GM19452 (cell line): ENCODE results near the gene ELOVL7.
"Not testable (repeated sequence)": the region's sequence is repeated elsewhere in the genome, so short reads cannot be mapped to it uniquely, and the experiment has no call there.

Experiments
- ATAC-seq: cut with Tn5 transposase; IDR thresholded peaks from one replicate; pipeline ENCODE4 v1.9.1; 2021; ENCODE audit not compliant: unreplicated experiment

ELOVL7 gene

DNA sequence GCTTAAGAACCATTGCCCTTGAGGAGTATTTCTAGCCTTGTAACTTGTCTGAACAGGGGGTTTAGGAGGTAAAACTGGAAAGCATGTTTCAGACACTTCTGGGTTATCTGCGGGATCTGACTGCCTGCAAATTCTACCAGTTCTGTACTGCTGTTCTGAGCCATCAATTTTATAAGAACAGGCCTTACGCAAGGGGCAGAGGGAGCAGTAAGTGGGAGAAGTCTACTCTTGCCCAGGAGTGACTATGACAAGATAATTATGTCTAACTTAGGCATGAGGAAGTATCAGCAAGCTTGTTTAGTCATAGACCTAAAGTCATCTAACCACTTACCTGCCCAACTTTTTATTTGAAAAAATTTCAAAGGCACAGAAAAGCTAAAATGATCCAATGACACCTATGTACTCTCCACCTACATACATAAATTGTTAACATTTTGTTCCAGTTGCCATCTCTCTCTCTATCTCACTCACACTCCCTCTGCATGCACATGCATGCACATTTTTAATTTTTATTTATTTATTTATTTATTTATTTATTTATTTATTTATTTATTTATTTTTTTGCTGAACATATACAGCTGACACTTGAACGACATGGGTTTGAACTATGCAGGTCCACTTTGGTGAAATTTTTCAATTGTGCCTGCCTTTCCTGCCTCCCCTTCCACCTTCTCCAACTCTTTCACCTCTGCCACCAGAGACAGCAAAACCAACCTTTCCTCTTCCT, 125.7 kb downstream of the ELOVL7 start:
- no peak for ATAC-seq

DNA sequence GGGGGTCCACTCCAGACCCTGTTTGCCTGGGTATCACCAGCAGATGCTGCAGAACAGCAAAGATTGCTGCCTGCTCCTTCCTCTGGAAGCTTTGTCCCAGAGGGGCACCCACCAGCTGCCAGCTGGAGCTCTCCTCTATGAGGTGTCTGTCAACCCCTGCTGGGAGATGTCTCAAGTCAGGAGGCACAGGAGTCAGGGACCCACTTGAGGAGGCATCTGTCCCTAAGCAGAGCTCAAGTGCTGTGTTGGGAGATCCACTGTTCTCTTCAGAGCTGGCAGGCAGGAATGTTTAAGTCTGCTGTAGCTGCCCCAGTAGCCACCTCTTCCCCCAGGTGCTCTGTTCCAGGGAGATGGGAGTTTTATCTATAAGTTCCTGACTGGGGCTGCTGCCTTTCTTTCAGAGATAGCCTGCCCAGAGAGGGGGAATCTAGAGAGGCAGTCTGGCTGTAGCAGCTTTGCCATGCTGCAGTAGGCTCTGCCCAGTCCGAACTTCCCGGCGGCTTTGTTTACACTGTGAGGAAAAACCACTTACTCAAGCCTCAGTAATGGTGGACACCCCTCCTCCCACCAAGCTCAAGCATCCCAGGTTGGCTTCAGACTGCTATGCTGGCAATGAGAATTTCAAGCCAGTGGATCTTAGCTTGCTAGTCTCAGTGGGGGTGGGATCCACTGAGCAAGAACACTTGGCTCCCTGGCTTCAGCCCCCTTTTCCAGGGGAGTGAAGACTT, 128.7 kb downstream of the ELOVL7 start:
- ATAC-seq: not testable (repeated sequence)

DNA sequence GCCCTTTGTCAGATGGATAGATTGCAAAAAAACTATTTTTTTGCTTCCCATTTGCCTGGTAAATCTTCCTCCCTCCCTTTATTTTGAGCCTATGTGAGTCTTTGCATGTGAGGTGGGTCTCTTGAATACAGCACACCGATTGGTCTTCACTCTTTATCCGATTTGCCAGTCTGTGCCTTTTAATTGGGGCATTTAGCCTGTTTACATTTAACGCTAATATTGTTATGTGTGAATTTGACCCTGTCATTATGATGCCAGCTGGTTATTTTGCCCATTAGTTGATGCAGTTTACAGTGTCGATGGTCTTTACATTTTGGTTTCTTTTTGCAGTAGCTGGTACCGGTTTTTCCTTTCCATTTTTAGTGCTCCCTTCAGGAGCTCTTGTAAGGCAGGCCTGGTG, 131.1 kb downstream of the ELOVL7 start:
- ATAC-seq: no peak

DNA sequence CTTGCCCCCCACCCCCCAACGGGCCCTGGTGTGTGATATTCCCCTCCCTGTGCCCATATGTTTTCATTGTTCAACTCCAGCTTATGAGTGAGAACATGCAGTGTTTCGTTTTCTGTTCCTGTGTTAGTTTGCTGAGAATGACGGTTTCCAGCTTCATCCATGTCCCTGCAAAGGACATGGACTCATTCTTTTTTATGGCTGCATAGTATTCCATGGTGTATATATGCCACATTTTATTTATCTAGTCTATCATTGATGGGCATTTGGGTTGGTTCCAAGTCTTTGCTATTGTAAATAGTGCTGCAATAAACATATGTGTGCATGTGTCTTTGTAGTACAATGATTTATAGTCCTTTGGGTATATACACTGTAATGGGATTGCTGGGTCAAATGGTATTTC, 132.2 kb downstream of the ELOVL7 start:
- not testable (repeated sequence) for ATAC-seq

DNA sequence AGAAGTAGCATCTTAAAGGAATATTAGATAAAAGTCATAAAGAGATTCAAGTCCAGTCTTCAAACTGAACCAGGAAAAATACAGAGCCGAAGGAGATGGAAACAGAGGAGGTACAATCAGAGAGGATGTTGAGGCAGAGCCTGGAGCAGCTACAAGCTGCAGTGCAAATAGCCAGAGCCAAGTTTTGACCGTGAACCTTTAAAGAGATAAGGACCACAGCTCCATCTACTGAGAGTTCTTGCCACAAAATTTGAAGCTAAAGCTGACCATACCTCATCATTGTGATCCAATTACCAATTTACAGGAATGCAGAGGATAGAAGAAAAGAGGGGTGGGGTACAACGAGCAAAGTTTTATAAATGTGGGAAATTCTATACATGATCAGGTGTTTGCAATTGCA, 133.7 kb downstream of the ELOVL7 start:
- ATAC-seq: no peak

DNA sequence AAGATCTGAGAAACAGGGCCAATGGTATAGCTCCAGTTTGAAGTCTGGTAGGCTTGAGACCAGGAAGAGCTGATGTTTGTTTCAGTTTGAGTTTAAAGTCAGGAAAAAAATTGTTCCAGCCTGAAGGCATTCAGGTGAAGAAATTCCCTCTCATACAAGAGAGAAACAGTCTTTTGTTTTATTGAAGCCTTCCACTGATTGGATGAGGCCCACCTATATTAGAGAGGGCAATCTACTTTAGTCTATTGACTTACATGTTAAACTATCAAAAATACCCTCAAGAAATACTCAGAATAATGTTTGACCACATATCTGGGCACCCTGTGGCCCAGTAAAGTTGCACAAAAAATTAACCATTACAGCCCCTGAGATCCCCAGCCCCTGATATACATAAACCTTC, 138.9 kb downstream of the ELOVL7 start:
- ATAC-seq: no peak

DNA sequence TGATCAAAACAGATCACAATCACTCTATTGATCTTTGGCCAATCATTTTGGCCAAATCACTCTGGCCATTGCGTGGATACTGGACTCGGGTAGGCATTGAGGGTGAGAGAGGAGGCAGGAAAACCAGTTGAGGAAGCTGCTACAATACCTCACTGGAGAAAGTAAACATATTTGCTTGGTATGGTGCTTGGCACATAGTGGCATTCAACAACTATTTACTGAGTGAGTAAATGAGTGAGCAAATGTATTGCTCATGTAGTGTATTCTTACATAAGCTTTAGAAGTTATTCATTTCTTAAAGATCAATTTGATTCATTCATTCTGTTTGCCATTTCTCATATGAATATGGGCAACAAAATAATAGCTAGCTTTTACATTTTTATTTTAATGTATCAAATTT, 140.1 kb downstream of the ELOVL7 start:
- ATAC-seq: no peak
